ENCODE results near the gene FBXO31.
"Not testable (repeated sequence)": the region's sequence is repeated elsewhere in the genome, so short reads cannot be mapped to it uniquely, and the experiment has no call there.

FBXO31 gene

DNA sequence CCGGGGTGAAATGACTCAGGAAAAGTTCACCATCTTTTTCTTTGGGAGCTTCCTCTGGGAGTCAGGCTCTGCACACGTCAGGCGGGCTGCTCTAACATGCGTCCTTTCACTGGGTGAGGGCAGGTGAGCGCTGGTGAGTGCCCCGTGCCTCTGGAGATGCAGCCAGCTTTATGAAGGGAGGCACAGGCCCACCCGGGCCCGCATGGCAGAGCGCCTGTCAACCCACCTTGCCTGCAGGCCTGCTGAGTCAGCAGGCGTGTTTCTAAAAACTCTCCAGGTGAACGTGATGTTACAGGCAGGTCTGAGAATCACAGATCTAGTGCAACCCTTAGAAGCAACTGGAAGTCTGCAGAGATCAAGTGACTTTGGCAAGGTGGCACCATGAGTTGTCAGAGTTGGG is 27.0 kb upstream of the FBXO31 start:
- DNase-seq: no peak

DNA sequence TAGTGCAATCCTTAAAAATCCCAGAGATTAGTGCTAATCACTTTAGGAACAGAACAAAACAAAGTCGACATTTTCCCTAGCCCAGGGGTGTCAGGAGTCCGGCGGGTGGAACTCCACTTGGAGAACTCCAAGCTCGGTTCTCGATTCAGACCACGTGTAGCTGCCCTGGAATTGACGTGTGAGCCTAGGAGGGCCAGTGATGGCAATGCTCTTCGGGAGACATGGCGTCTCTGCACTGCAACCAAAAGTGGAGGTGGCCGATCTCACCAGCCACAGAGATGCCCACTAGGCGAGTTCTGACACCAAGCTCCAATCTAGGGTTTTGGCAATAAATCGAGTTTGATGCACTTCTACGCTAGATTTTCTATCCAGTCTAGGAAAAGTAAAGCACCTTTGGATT is 26.2 kb upstream of the FBXO31 start:
- DNase-seq: no peak

DNA sequence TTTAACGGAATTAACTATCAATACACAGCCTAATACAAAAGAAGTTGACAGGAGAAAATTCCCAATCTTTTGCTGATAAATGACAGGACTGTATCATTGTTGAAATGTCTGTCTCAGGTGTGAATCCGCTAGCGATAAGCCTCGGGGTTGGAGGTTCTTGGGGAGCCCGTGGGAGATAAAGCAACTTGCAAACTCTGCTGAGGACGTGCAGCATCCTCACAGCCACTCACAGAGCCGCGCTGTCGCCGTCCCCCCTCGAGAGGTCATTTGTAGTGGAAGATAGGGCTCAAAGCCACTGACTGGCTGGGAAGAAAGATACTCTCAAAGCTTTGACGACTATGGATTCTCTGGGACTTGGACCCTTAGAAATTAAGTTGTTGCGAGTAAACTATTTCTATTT is 25.6 kb upstream of the FBXO31 start:
- no peak for DNase-seq

DNA sequence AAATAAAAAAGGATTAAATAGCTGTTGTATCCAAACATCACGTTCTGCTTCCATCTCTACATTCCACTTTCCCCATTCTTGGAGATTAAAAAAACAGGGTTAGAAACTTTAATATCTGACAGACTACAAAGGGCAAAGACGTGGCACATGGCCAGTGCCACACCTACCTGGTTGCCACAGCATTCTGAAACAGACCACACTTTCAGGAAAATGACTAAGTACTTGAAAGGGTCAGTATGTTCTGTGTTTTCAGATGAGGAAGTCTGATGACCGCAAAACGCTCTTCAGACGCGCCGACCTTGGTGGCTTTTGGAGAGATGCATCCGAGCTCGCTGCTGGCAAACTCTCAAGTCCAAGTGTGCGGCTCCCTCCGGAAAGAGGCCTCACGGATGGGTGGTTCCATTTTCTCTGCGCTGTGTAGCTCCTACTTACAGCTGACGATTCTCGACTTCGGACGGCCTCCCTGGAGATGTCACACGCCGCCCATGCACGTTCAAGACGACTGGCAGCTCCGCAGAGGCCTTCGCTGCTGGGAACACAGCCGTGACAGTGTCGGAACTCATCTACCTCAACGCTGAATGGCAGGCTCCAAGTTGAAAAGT is 24.0 kb upstream of the FBXO31 start:
- no peak for DNase-seq

DNA sequence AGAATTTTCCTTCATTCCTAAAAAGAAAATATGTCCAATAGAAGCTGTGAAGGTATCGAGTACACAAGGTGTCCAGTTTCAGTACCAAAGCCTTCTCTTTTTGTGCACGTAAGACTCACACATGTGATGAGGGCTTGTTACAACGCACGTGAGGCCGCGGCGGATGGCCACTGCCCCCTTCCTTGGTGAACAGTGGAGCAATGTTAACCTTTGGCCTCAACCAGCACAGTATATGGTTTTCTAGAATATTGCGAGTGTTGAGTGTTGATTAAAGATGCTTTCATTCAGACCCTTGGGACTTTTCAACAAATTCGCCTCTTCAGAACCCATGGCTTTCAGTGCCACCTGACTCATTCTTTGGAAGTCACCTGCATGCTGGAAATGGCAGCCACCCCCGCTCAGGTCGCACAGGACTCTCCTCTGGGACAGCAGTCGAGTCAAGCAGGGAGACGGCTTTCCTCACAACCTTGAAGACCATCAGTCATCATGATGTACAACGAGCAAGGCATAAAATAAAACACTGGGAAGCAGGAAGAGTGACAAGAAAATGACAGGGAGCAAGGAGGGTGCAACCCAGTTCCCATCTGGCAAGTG is 23.0 kb upstream of the FBXO31 start:
- DNase-seq: no peak

DNA sequence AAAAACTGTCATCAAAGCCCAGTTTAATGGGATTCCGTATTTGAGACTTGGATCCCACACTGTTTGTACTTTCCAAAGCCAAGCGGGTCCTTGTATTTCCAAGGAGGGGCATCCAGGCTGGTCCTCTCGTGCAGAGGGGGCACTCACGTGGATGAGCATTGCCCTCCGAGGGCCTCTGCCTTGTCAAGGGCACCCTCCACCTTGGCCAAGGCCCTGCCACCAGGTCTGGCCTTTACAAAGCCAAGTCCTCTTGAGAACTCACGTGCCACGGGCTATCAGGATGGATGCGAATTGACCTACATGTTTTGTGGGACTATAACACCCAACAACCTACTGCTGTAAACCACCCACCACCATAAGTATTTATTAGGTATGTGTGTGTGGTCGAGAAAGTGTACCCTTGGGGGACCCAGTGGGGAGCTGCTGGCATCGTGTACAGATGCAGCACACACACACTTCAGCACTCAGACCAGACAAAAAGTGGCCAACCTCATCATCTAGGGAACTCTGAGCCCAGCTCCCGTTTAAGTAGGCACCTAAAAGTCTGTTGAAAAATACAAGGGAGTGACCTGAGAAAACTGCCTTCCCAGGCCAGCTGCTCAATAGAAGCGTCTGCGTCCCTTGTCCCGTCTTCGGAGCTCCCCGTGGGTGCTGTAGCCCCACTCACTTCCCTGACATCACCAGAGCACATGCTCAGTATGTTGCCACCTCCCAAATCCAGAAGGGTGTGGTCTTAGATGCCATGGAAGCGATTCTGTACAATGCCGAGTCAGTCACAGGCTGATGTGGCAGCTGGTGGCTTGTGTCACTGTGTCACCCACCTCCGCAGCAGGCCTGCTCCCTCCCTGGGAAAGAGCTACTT is 21.4 kb upstream of the FBXO31 start:
- no peak for DNase-seq

DNA sequence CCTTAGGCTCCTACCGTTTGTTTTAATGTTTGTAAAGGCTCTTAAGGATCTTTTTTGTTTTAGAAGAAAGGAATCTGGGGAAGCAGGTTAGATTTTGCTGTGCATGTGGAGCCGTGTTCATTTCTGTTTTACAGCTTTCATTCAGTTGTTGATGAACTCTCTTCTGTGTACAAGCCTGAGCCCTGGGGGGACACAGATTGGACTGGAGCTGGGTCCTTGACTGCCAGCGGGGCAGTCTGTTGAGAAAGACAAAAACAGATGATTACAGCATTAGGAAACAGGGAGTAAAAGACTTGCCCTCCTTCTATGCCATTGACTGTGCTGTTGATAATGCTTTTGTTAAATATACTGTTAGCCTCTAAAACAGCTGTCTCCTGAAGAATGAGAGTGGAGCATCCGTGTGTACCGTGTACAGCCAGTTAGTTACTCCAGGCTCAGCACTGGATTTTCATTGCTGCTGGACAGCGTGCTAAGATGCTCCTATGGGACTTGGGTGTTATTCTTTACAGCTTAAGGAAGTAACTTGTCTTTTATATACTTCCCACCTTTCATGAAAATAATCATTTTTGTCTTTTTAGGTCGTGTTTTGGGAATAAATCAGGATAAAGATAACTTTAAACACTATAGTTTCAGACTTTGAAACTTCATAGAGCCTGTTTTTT is 11.7 kb upstream of the FBXO31 start:
- DNase-seq: no peak

DNA sequence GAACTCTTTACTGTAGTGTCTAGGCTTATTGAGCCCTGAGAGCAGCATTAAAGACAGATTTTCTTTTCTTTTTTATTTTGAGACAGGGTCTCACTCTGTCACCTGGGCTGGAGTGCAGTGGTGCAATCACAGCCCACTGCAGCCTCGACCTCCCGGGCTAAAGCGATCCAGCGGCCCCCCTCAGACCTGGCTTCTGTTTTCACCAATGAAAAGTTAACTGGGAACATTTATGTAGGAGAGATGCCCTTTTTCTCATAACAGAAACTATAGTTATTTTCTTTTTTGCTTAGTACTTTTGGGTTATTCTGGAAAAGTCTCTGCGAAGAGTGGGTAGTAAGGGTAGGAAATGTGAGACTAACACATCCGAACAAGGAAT is 10.1 kb upstream of the FBXO31 start:
- DNase-seq: no peak

DNA sequence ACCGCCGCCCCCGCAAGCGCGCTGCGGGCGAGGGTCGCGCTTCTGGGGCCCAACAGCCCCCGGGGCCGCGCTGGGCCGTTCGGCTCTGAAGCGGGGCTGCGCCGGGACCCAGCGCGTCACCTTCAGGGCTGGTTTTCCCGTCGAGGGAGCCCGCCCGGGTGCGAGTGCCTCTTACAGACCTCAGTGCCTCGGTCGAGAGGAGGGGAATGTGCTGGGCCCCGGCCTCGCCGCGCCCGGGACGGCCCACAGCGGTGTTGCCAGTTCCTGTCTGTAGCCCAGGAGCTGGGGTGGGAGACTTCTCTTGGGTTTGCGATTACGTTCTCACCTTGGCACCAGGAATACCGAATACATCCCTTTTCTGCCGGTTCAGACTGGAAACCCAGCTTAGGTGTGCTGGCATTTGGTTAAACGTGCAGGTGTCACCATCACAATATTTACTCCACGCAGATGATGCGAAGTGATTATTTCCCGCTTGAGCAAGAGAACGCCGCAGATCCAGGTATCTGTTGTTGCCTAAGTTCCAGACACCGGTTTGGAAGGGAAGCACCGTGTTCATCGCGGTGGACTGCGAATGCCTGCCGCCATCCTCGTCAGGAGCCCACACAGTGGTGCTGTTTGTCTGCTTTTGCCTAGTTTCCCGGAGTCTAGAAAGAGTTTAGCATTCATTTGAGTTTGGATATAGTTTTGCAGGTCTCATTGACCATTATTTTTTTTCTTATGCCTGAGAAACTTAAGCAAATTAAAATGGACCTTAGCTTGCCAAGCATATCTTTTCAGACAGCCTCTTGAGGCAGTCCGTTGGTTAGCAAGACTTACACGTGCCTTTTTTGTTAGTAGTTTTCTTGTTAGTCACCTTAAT is 9.5 kb upstream of the FBXO31 start:
- peak; percentile 27 for DNase-seq

DNA sequence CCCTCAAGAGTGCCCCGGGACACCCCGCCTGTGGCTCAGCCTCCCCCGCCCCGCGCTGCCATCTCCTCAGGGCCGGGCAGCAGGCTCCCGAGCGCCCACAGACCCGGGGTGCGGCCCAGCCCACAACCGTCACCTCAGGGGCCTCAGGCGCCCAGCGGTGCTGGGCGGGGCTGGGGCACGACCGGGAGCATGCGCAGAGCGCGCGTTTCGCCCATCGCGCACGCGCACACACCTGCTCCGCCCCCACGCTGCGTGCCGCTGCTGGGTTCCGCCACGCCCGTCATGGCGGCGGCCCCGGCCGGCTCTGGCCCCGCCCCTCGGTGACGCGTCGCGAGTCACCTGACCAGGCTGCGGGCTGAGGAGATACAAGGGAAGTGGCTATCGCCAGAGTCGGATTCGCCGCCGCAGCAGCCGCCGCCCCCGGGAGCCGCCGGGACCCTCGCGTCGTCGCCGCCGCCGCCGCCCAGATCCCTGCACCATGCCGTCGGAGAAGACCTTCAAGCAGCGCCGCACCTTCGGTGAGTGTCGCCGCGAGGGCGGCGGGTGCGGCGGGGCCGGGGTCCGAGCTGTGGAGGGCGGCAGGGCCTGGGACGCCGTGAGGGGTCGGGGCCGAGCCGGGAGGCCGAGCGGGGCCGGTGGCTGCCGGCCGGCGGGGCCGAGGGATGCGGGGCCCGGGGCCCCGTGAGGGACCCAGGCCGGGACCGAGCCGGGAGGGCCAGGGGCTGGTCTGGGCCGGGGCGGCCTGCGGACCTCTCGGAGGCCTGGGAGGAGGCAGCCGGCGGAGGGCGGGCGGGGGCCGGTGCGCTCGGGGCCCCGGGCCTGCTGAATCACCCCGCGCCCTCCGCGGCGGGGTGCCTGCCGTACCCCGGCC is 8.6 kb upstream of the FBXO31 start, which contains the start of gene MAP1LC3B:
TSS of gene MAP1LC3B (plus strand) at position 387 of the 871 bp plus-strand sequence. CDS start at position 479, 92 bp downstream.
- DNase-seq: peak; percentile 96

DNA sequence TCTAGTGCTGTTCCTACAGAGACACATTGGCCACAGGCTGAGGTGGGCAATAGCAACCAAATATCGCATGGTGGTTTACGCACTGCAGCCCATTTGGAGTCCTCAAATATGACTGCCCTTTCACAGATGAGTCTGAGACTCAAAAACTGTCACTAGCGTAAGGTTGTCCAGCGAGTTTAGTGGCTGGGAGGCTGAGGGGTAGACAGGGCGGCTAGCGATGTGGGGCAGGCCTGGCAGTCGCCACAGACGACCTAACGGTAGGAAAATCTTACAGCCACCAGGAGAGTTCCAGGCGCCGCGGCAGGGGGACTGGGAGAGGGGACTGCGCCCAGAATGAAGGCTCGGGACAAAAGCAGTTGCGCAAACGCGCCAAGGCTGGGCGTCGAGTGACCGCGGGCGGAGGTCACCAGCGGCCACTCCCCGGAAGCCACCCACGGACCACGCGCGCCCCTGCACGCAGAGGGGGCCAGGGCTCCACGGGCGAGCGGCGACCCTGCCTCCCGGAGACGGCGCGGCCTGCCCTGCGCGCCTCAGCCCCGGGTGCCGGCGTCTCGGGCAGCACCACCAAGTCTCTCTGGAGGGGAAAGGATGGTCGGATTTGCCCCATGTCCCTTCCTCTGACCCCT is 7.9 kb upstream of the FBXO31 start:
- no peak for DNase-seq

DNA sequence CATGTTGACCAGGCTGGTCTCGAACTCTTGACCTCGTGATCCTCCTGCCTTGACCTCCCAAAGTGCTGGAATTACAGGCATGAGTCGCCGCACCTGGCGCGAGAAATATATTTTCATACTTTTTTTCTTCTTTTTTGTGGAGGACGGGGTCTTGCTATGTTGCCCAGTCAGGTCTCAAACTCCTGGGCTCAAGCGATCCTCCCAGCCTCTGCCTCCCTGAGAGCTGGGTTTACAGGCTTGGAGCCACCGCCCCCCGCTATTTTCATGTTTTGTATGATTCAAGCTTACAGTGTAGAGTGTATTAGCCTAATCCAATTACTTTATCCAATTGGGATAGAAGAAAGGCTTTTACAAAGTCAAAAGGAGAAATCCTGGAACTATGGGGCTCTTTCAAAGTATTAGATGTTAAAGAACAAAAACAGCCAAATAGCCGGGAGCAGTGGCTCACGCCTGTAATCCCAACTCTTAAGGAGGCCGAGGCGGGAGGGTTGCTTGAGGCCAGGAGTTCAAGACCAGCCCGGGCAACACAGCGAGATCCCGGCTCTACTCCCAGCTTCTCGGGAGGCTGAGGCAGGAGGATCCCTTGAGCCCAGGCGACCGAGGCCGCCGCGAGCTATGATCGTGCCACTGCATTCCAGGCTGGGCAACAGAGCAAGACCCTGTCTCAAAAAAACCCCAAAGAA is 7.2 kb upstream of the FBXO31 start:
- no peak for DNase-seq

DNA sequence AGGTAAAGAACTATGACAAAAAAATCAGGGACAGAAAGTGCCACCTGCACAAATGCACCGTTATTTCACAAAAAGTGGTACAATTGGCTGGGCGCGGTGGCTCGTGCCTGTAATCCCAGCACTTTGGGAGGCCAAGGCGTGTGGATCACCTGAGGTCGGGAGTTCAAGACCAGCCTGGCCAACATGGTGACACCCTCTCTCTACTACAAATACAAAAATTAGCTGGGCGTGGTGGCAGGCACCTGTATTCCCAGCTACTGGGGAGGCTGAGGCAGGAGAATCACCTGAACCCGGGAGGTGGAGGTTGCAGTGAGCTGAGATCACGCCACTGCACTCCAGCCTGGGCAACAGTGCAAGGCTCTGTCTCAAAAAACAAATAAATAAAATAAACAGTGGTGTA is 6.3 kb upstream of the FBXO31 start:
- not testable (repeated sequence) for DNase-seq

DNA sequence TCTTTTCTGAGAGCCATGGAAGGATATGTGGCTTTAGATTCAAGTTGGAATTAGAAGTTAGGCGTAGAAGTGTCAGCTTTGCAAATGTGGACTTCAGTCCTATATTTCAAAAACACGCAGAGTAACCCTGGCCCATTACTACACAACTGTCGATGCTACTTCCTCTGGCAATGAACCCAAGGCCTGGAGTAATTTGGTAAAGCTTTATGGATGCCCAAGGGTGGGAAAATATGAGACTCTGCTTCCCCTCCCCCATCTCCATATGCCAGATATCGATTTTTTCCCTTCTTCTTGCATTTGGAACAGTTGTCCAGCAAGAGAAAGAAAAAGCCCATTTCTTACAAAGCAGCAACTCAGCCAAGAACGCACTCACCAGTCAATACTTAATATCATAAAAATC is 5.7 kb upstream of the FBXO31 start:
- DNase-seq: no peak

DNA sequence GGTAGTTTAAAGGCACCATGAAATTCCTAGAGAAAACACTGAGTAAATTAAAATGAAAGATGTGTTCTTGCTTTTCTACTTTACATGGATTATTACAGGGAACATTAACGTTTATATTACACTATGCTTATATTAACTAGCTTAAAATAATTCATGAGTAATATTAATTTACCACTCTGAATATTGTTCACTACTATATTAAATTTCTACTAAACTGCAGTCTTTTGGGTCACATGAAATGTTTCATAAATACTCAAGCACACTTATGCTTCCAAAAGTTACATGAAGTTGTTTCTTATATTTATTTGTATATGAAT is 5.2 kb upstream of the FBXO31 start:
- DNase-seq: no peak

DNA sequence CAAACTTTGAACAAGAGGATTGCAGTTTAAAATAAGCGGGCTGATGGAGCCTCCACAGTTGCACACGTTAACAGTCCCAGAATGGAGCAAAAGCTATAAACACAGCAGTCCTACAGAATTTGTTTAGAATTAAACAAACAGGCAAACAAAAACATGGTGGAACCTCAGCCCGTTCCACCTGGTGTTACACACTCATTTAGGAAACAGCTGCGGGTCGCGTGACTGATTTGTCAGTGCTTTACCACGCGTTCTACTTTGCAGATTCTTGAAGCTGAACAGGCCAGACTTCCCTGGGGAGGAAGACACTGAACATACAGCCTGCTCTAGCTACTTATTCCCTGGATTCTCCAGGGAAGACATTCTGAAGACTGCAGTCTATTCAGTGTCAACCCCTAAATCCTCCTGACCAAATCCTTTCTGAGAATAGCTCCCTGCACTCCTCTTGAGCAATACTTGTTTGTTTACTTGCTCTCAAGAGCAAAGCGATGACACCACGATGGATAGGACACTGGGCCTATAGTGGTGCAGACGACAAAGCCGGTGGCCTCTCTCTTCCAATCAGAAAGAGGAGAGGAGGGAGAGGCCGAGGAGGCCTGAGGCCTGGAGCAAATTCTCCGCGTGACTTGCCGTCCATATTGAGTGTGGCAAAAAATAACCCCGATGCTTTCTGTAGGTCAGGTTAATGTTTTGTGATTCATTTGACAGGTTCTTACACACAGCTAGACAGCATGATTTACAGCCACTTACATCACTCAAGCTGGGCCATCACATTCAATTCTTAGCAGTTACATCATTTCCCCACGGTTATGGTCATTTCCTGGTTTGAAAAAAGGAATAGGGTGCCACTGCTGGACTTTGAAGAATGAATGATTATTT is 4.6 kb upstream of the FBXO31 start:
- DNase-seq: peak; percentile 85

DNA sequence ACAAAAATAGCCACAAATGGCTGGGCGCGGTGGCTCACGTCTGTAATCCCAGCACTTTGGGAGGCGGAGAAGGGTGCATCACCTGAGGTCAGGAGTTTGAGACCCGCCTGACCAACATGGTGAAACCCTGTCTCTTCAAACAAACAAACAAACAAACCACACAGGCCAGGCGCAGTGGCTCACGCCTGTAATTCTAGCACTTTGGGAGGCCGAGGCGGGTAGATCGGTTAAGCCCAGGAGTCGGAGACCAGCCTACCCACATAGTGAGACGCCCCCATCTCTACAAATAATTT is 1.2 kb upstream of the FBXO31 start:
- DNase-seq: not testable (repeated sequence)

DNA sequence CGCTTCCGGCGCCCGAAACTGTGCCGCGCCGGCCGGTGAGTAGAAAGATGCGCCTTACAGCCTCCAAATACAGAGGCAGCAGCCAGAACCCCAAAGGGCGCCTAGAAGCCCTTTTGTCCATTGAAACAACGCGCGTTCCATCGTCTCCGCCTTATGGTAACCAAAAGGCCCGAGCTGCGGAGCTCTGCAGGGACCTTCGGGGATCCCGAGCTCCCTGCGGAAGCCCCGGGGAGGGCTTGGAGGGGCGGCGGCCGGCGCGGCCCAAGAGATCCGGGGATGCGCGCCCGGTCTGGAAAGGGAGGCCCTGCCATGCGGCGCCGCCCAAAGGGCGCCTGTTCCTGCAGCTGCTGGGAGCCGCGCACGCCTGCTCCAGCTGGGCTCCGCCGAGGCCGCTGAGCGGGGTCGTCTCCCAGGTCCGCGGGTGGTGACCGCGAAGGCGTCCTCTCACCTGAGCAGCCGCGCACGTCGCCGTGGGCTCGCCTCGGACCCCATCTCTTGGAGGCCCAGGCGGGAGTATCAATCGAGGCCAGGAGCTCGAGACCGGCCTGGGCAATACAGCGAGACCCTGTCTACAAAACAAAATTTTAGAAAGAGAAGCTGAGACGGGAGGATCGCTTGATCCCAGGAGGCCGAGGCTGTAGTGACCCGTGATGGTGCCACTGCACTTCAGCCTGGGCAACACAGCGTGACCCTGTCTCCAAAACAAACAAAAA is 742 bp upstream of the FBXO31 start:
- DNase-seq: no peak
